HepG2 (cell line): Measurements from ENCODE around the gene BEAN1. TPM values are rescaled to one million over a fixed set of nuclear protein-coding genes. Genes with fewer than 3 reads are reported as not detected.
A peak's percentile ranks its signal among the peaks of the same experiment; 100 is the strongest.

Experiments
- ATAC-seq: fragments of 200-7000 bp; cut with Tn5 transposase; 3 replicates; pipeline ENCODE4 v1.9.1; 2020; ENCODE audit warnings: mild to moderate bottlenecking, moderate library complexity
- BruUV-seq: library from RNA; stranded (reverse); fragments of 400-500 nt; replicated peaks from 2 replicates; lab custom pipeline; 2021; lab: Mats Ljungman, UMichigan
- CTCF ChIA-PET: fragments of 300-600 bp; formaldehyde crosslinking; extraction: SDS; loops from one replicate; lab custom pipeline; 2021; ENCODE audit warnings: low total read pairs, inconsistent platforms, low intra/inter-chr PET ratio; lab: Yijun Ruan, JAX
- POLR2A ChIA-PET: fragments of 350-600 bp; sonication (Branson Sonifier 250); formaldehyde crosslinking; loops from one replicate; lab custom pipeline; 2020; ENCODE audit warnings: antibody characterized with exemption, inconsistent platforms; lab: Yijun Ruan, JAX
- DNase-seq: peaks from one replicate; pipeline ENCODE4 v3.0.0-alpha.2; 2015; ENCODE audit warnings: low spot score
- FAIRE-seq: peaks from 3 replicates; lab custom pipeline; 2011; peaks lifted over from hg19 to GRCh38; lab: Jason Lieb, UNC
- H2AFZ ChIP-seq: one replicate; pipeline ENCODE4 v1.6.1; 2011; ENCODE audit warnings: low read length, inconsistent platforms
- H3K27ac ChIP-seq: fragments of 300-600 bp; 3 replicates; pipeline ENCODE4 v1.8.0; 2011; ENCODE audit warnings: mixed run types, mild to moderate bottlenecking, mixed read lengths, low read length, inconsistent platforms; ENCODE audit not compliant: insufficient read depth; ENCODE audit errors: extremely low read length
- H3K27me3 ChIP-seq, 2 experiments: fragments of 200-600 bp in 1 of 2; 2 replicates in 1 of 2; 3 replicates in 1 of 2; pipeline versions ENCODE4 v1.6.0 to v1.8.0; 2011; ENCODE audit warnings: low read length in 2 of 2, mild to moderate bottlenecking in 2 of 2, moderate library complexity in 2 of 2, inconsistent platforms in 1 of 2; ENCODE audit not compliant: insufficient read depth in 2 of 2, control insufficient read depth in 1 of 2
- H3K36me3 ChIP-seq, 2 experiments: fragments of 200-600 bp in 1 of 2; replicated peaks in 1 of 2; 2 replicates in 1 of 2; 3 replicates in 1 of 2; pipeline versions ENCODE4 v1.5.1 to v1.8.0; 2011; ENCODE audit warnings: low read length in 2 of 2, inconsistent platforms in 1 of 2; ENCODE audit not compliant: insufficient read depth in 2 of 2, control insufficient read depth in 1 of 2
- H3K4me1 ChIP-seq: 2 replicates; pipeline ENCODE4 v1.5.1; 2012; ENCODE audit warnings: low read length, inconsistent platforms; ENCODE audit not compliant: insufficient read depth
- H3K4me2 ChIP-seq: 2 replicates; pipeline ENCODE4 v1.6.0; 2011; ENCODE audit warnings: low read depth, low read length, inconsistent platforms
- H3K4me3 ChIP-seq, 3 experiments: fragments of 200-600 bp in 1 of 3; sonication (generic), shearing (Covaris generic) in 1 of 3; replicated peaks in 1 of 3; 2 replicates each; pipeline ENCODE4 v1.5.1; 2011 to 2016; ENCODE audit warnings: low read length in 3 of 3, inconsistent platforms in 2 of 3, low read depth in 2 of 3, mild to moderate bottlenecking in 2 of 3, control low read depth in 1 of 3, mixed read lengths in 1 of 3; ENCODE audit not compliant: insufficient read depth in 1 of 3
- H3K79me2 ChIP-seq: one replicate; pipeline ENCODE4 v1.6.1; 2011; ENCODE audit warnings: low read length, inconsistent platforms; ENCODE audit not compliant: insufficient read depth
- H3K9ac ChIP-seq: 2 replicates; pipeline ENCODE4 v1.6.0; 2011; ENCODE audit warnings: mild to moderate bottlenecking, low read depth, low read length, inconsistent platforms; ENCODE audit not compliant: insufficient read depth
- H3K9me3 ChIP-seq: 2 replicates; pipeline ENCODE4 v1.5.1; 2012; ENCODE audit warnings: mild to moderate bottlenecking, low read length
- H4K20me1 ChIP-seq: 2 replicates; pipeline ENCODE4 v1.6.0; 2011; ENCODE audit warnings: inconsistent platforms, mild to moderate bottlenecking, low read length, moderate library complexity; ENCODE audit not compliant: insufficient read depth
- AGO2 ChIP-seq: fragments of 200-400 bp; formaldehyde crosslinking; optimal IDR thresholded peaks from 2 replicates; pipeline ENCODE3; 2017; ENCODE audit warnings: mild to moderate bottlenecking, low read depth, low read length, moderate library complexity
- GABPB1 ChIP-seq: IDR thresholded peaks from 2 replicates; pipeline ENCODE4 v1.6.1; 2016; ENCODE audit warnings: mild to moderate bottlenecking, missing genetic modification reagents, moderate library complexity, missing compliant biosample characterization
- HOXA7 ChIP-seq: sonication (generic); formaldehyde crosslinking; IDR thresholded peaks from 2 replicates; pipeline ENCODE4 v1.8.1; 2022; ENCODE audit warnings: mild to moderate bottlenecking, missing genetic modification reagents, moderate library complexity
- NFE2L1 ChIP-seq: sonication (generic); formaldehyde crosslinking; IDR thresholded peaks from 2 replicates; pipeline ENCODE4 v1.4.0; 2020; ENCODE audit warnings: missing genetic modification reagents, mild to moderate bottlenecking, borderline replicate concordance
- PAWR ChIP-seq: sonication (generic); formaldehyde crosslinking; IDR thresholded peaks from 2 replicates; pipeline ENCODE4 v1.4.0; 2020; ENCODE audit warnings: missing genetic modification reagents, mild to moderate bottlenecking, borderline replicate concordance
- SMARCE1 ChIP-seq: fragments of 450-650 bp; IDR thresholded peaks from 2 replicates; pipeline ENCODE4 v1.6.1; 2017; ENCODE audit warnings: borderline replicate concordance
- THAP7 ChIP-seq: sonication (generic); formaldehyde crosslinking; IDR thresholded peaks from 2 replicates; pipeline ENCODE4 v1.8.1; 2023; ENCODE audit warnings: mild to moderate bottlenecking, missing genetic modification reagents
- TOE1 ChIP-seq: sonication (generic); formaldehyde crosslinking; IDR thresholded peaks from 2 replicates; pipeline ENCODE4 v1.4.0; 2020; ENCODE audit warnings: mild to moderate bottlenecking, missing genetic modification reagents
- ZBTB38 ChIP-seq: sonication (generic); formaldehyde crosslinking; IDR thresholded peaks from 2 replicates; pipeline ENCODE4 v1.5.1; 2020; ENCODE audit warnings: mild to moderate bottlenecking, missing genetic modification reagents
- ZFP36L1 ChIP-seq: sonication (generic); formaldehyde crosslinking; IDR thresholded peaks from 2 replicates; pipeline ENCODE4 v1.8.0; 2022; ENCODE audit warnings: mild to moderate bottlenecking, missing genetic modification reagents, moderate library complexity
- ZGPAT ChIP-seq: IDR thresholded peaks from 2 replicates; pipeline ENCODE4 v1.6.1; 2016; ENCODE audit warnings: mild to moderate bottlenecking
- ZNF343 ChIP-seq: sonication (generic); formaldehyde crosslinking; IDR thresholded peaks from 2 replicates; pipeline ENCODE4 v1.4.0; 2020; ENCODE audit warnings: mild to moderate bottlenecking, missing genetic modification reagents
- ZNF350 ChIP-seq: sonication (generic); formaldehyde crosslinking; IDR thresholded peaks from 2 replicates; pipeline ENCODE4 v1.4.0; 2020; ENCODE audit warnings: mild to moderate bottlenecking, low read depth, missing genetic modification reagents, borderline replicate concordance
- ZNF432 ChIP-seq: sonication (generic); formaldehyde crosslinking; IDR thresholded peaks from 2 replicates; pipeline ENCODE4 v1.5.0; 2020; ENCODE audit warnings: missing genetic modification reagents, mild to moderate bottlenecking, borderline replicate concordance
- WGBS: methylation state at CpG from one replicate; pipeline ENCODE4 v1.1.6; 2017; ENCODE audit warnings: low lambda C conversion rate; 5-methylcytosine and 5-hydroxymethylcytosine counted together
- in situ Hi-C: cut with HindIII; loops from 2 replicates; pipeline ENCODE4 v1.10.0; 2017; ENCODE audit warnings: low pct_unique_long_range_greater_than_20kb; ENCODE audit not compliant: extremely low pct_ligation_motif_present
- intact Hi-C: fragments of 100-400 bp; cut with micrococcal nuclease; formaldehyde crosslinking; loops from one replicate; pipeline ENCODE4 v1.10.0; 2022; ENCODE audit not compliant: unreplicated experiment
- polyA plus RNA-seq, 8 experiments: library from polyadenylated mRNA; depleted of rRNA in 3 of 8; stranded (reverse) in 7 of 8; unstranded in 1 of 8; fragments of >200 nt; fragmentation: Illumina TruSeq in 4 of 8; extraction: Trizol in 4 of 8; gene quantifications; 2 replicates each; pipeline versions ENCODE4 v1.2.1 to v1.2.3, GENCODE V29; 2011 to 2016; ENCODE audit warnings: low read depth in 4 of 8, missing spikeins in 1 of 8, mixed read lengths in 1 of 8; ENCODE audit not compliant: insufficient read depth in 1 of 8
- total RNA-seq, 5 experiments: library from RNA; depleted of rRNA; stranded (reverse); fragments of >200 nt; fragmentation: Illumina TruSeq; extraction: Trizol; gene quantifications; 2 replicates each; pipeline ENCODE4 v1.2.3, GENCODE V29; 2016; ENCODE audit warnings: low read depth in 1 of 5
- TF ChIP-seq, protein P1 (sequence below): sonication (generic); formaldehyde crosslinking; IDR thresholded peaks from 2 replicates; pipeline ENCODE4 v1.5.1; 2020; ENCODE audit warnings: mild to moderate bottlenecking, missing genetic modification reagents, moderate library complexity

The BEAN1 gene
- total and polyA plus RNA-seq, 2 of the 13 experiments (the other 11 are each of a cell fraction or from before 2014, with no cell fraction given) = 0.53 to 1.4 TPM

DNA sequence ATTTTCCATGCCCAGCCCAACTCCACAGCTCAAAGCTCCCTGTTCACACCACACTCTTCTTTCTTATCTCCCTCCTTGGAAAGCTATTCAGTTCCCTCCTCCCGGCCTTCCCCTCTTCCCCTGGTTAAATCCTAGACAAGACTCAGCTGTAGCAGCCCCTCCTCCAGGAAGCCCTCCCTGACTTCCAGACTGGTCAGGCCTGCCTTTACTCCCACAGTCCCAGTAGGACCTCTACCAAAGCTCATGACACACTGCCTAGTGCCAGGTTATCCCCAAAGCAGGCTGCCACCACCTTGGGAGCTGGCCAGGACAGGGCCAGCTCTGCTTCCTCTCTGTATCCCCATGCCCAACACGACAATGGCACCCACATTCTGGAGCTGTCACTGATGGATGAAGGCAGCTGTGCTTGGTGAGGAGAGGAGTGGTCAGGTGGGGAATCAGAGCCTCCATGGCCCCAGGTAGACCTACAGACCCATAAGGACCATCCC is 50.0 kb downstream of the BEAN1 start (continued):
- no peak for TF ChIP-seq ZFP36L1 (CRISPR knock-in tag)

- in situ Hi-C loops = loop anchor here (5.0 kb wide), 1 partner anchor 72 kb away; no protein-coding TSS in a partner anchor
- intact Hi-C loops = loop anchor here (1.0 to 2.0 kb wide), 2 partner anchors 110 to 125 kb away; partner anchors contain the start of gene CMTM3
- TF ChIP-seq NFE2L1 (no peak), ZNF343 (CRISPR knock-in tag) (0 out of 2 replicates have a peak, but pooled peaks have one; percentile 31), AGO2 (no peak), THAP7 (no peak), ZGPAT (0 out of 2 replicates have a peak, but pooled peaks have one; percentile 18), TOE1 (CRISPR knock-in tag) (no peak), ZNF350 (CRISPR knock-in tag) (no peak), GABPB1 (CRISPR knock-in tag) (peak; percentile 47), HOXA7 (no peak), ZNF432 (CRISPR knock-in tag) (no peak), ZBTB38 (CRISPR knock-in tag) (peak; percentile 54; the same call in 1 of the 2 replicates), SMARCE1 (no peak), PAWR (CRISPR knock-in tag) (no peak)
- TF ChIP-seq, protein P1, sequence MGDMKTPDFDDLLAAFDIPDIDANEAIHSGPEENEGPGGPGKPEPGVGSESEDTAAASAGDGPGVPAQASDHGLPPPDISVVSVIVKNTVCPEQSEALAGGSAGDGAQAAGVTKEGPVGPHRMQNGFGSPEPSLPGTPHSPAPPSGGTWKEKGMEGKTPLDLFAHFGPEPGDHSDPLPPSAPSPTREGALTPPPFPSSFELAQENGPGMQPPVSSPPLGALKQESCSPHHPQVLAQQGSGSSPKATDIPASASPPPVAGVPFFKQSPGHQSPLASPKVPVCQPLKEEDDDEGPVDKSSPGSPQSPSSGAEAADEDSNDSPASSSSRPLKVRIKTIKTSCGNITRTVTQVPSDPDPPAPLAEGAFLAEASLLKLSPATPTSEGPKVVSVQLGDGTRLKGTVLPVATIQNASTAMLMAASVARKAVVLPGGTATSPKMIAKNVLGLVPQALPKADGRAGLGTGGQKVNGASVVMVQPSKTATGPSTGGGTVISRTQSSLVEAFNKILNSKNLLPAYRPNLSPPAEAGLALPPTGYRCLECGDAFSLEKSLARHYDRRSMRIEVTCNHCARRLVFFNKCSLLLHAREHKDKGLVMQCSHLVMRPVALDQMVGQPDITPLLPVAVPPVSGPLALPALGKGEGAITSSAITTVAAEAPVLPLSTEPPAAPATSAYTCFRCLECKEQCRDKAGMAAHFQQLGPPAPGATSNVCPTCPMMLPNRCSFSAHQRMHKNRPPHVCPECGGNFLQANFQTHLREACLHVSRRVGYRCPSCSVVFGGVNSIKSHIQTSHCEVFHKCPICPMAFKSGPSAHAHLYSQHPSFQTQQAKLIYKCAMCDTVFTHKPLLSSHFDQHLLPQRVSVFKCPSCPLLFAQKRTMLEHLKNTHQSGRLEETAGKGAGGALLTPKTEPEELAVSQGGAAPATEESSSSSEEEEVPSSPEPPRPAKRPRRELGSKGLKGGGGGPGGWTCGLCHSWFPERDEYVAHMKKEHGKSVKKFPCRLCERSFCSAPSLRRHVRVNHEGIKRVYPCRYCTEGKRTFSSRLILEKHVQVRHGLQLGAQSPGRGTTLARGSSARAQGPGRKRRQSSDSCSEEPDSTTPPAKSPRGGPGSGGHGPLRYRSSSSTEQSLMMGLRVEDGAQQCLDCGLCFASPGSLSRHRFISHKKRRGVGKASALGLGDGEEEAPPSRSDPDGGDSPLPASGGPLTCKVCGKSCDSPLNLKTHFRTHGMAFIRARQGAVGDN (CRISPR knock-in tag) = peak; percentile 76
Measured at GRCh38 chr16:66478733-66479511, 51.8 kb downstream of the BEAN1 start.

More at GRCh38 chr16:66478733-66479511, 51.8 kb downstream of the BEAN1 start:
- H3K36me3 ChIP-seq = no peaks in the 10 kb centered on the region
- peak; percentile 75 for ATAC-seq
- H3K9me3 ChIP-seq = no peaks in the 10 kb centered on the region
- WGBS = 7% methylated on average over 9 of the region's 10 CpGs
- ChIA-PET CTCF (interaction anchor here (1.5 to 8.6 kb wide), 2 partner anchors 71 to 73 kb away, joined by 5 to 121 read pairs; partner anchors contain the start of gene TK2), POLR2A (no interaction called here)
- H4K20me1 ChIP-seq = no peaks in the 10 kb centered on the region
- H3K27ac ChIP-seq = no peak overlapping the region
- peak; percentile 96 for FAIRE-seq
- peaks cover 40% of the 10 kb centered on the region for H3K4me1 ChIP-seq
- H3K4me3 ChIP-seq = peak overlapping the region in 1 of 3 experiments; percentile 15; a peak in 1 of 6 replicates
- DNase-seq = peak; percentile 63
- H2AFZ ChIP-seq = no peak overlapping the region
- BruUV-seq = no TSS peak
- H3K79me2 ChIP-seq = no peaks in the 10 kb centered on the region
- peak overlapping the region; percentile 52 for H3K4me2 ChIP-seq
- H3K27me3 ChIP-seq = peaks cover 5 to 52% of the 10 kb centered on the region in 2 experiments
- no peak overlapping the region for H3K9ac ChIP-seq
